ENCODE data around the gene CTLA4. TPM values are rescaled to one million over a fixed set of nuclear protein-coding genes. Genes with fewer than 3 reads are reported as not detected.

CTLA4 gene
- total RNA-seq, 1 donor from 2014 or later: 0.11 TPM

GRCh38 chr2:203846490-203847105 is 21.0 kb upstream of the CTLA4 start:
- H3K4me3 ChIP-seq: no peak overlapping the region
- H3K9me3 ChIP-seq (replicated peaks): no peaks in the 10 kb centered on the region
- TF ChIP-seq CTCF (IDR thresholded peaks at IDR 0.05; ENCODE audit: borderline replicate concordance): no peak
- intact Hi-C loops (cut with micrococcal nuclease): no loop called here
- no peaks in the 10 kb centered on the region for H3K4me1 ChIP-seq
- peak; percentile 36 for DNase-seq
- no peaks in the 10 kb centered on the region for H3K36me3 ChIP-seq
- no peaks in the 10 kb centered on the region for H3K27me3 ChIP-seq (ENCODE audit: low read depth)
- H3K27ac ChIP-seq (replicated peaks): peak overlapping the region; percentile 62

- H3K27me3 ChIP-seq (ENCODE audit: low read depth): no peaks in the 10 kb centered on the region
- H3K27ac ChIP-seq (replicated peaks): no peak overlapping the region
- H3K9me3 ChIP-seq (replicated peaks): no peaks in the 10 kb centered on the region
- H3K4me3 ChIP-seq: no peak overlapping the region
- H3K4me1 ChIP-seq: no peaks in the 10 kb centered on the region
- H3K36me3 ChIP-seq: no peaks in the 10 kb centered on the region
- DNase-seq: no peak
- TF ChIP-seq CTCF (IDR thresholded peaks at IDR 0.05; ENCODE audit: borderline replicate concordance): no peak
- intact Hi-C loops (cut with micrococcal nuclease): no loop called here
Observed at GRCh38 chr2:203849010-203849409, 18.6 kb upstream of the CTLA4 start.

- Histone ChIP-seq H3K9me3 (replicated peaks) (no peaks in the 10 kb centered on the region), H3K27ac (replicated peaks) (no peak overlapping the region), H3K27me3 (ENCODE audit: low read depth) (no peaks in the 10 kb centered on the region), H3K36me3 (no peaks in the 10 kb centered on the region), H3K4me1 (no peaks in the 10 kb centered on the region), H3K4me3 (no peak overlapping the region)
- no peak for TF ChIP-seq CTCF (IDR thresholded peaks at IDR 0.05; ENCODE audit: borderline replicate concordance)
- intact Hi-C loops (cut with micrococcal nuclease): no loop called here
- DNase-seq: no peak
Observed at GRCh38 chr2:203852760-203853159, 14.8 kb upstream of the CTLA4 start.

GRCh38 chr2:203853271-203853670 is 14.3 kb upstream of the CTLA4 start:
- no peak overlapping the region for H3K27ac ChIP-seq (replicated peaks)
- intact Hi-C loops (cut with micrococcal nuclease): no loop called here
- no peak for DNase-seq
- H3K4me3 ChIP-seq: no peak overlapping the region
- TF ChIP-seq CTCF (IDR thresholded peaks at IDR 0.05; ENCODE audit: borderline replicate concordance): no peak
- H3K4me1 ChIP-seq: no peaks in the 10 kb centered on the region
- no peaks in the 10 kb centered on the region for H3K9me3 ChIP-seq (replicated peaks)
- no peaks in the 10 kb centered on the region for H3K27me3 ChIP-seq (ENCODE audit: low read depth)
- no peaks in the 10 kb centered on the region for H3K36me3 ChIP-seq

GRCh38 chr2:203853722-203854121 is 13.8 kb upstream of the CTLA4 start:
- Histone ChIP-seq H3K4me3 (no peak overlapping the region), H3K27ac (replicated peaks) (no peak overlapping the region), H3K36me3 (no peaks in the 10 kb centered on the region), H3K27me3 (ENCODE audit: low read depth) (no peaks in the 10 kb centered on the region), H3K4me1 (no peaks in the 10 kb centered on the region), H3K9me3 (replicated peaks) (no peaks in the 10 kb centered on the region)
- DNase-seq: no peak
- TF ChIP-seq CTCF (IDR thresholded peaks at IDR 0.05; ENCODE audit: borderline replicate concordance): no peak
- intact Hi-C loops (cut with micrococcal nuclease): no loop called here
